ENCODE measurements around the gene FFAR3.

The FFAR3 gene

GRCh38 chr19:35352177-35352447 lies 6.1 kb upstream of the FFAR3 start:
- DNase-seq, result no peak
- H3K4me2 ChIP-seq (ENCODE audit: insufficient read depth, low read length), result no peak overlapping the region
- H3K4me3 ChIP-seq (ENCODE audit: low read depth in 1 of 2, low read length in 2 of 2), result no peak overlapping the region
- no peaks in the 10 kb centered on the region for H3K9me3 ChIP-seq (ENCODE audit: insufficient read depth, low read length, severe bottlenecking)
- H3K27ac ChIP-seq (ENCODE audit: low read length), result no peak overlapping the region
- no peak for ATAC-seq (ENCODE audit: insufficient read depth, low read depth)
- no peak overlapping the region for H3K9ac ChIP-seq (ENCODE audit: low read depth, low read length)
- H2AFZ ChIP-seq (ENCODE audit: low read depth, low read length), result no peak overlapping the region
- H3K27me3 ChIP-seq (ENCODE audit: insufficient read depth, low read length, poor library complexity), result peaks cover 5% of the 10 kb centered on the region
- no peaks in the 10 kb centered on the region for H3K79me2 ChIP-seq (ENCODE audit: insufficient read depth, low read length)
- H3K36me3 ChIP-seq (ENCODE audit: insufficient read depth, low read length), result no peaks in the 10 kb centered on the region
- no peak for TF ChIP-seq CTCF (IDR thresholded peaks at IDR 0.05; ENCODE audit: borderline replicate concordance, extremely low read depth, low read length, poor library complexity, severe bottlenecking)
- peaks cover 10% of the 10 kb centered on the region for H3K4me1 ChIP-seq (ENCODE audit: insufficient read depth, low read length)
- H4K20me1 ChIP-seq (ENCODE audit: insufficient read depth, low read length), result no peaks in the 10 kb centered on the region

GRCh38 chr19:35352448-35353304 lies 5.6 kb upstream of the FFAR3 start:
- TF ChIP-seq EZH2 (IDR thresholded peaks at IDR 0.05; ENCODE audit: borderline replicate concordance, low read depth, low read length, severe bottlenecking) (no peak), CTCF (IDR thresholded peaks at IDR 0.05; ENCODE audit: borderline replicate concordance, extremely low read depth, low read length, poor library complexity, severe bottlenecking) (peak; percentile 93)
- H4K20me1 ChIP-seq (ENCODE audit: insufficient read depth, low read length), result no peaks in the 10 kb centered on the region
- H2AFZ ChIP-seq (ENCODE audit: low read depth, low read length), result no peak overlapping the region; the same call in 1 of the 2 replicates
- no peaks in the 10 kb centered on the region for H3K36me3 ChIP-seq (ENCODE audit: insufficient read depth, low read length)
- no peak overlapping the region for H3K4me3 ChIP-seq (ENCODE audit: low read depth in 1 of 2, low read length in 2 of 2)
- peaks cover under 1% of the 10 kb centered on the region for H3K27me3 ChIP-seq (ENCODE audit: insufficient read depth, low read length, poor library complexity)
- no peaks in the 10 kb centered on the region for H3K79me2 ChIP-seq (ENCODE audit: insufficient read depth, low read length)
- no peak overlapping the region for H3K9ac ChIP-seq (ENCODE audit: low read depth, low read length)
- no peak overlapping the region for H3K4me2 ChIP-seq (ENCODE audit: insufficient read depth, low read length)
- H3K27ac ChIP-seq (ENCODE audit: low read length), result no peak overlapping the region
- peak; percentile 80 for ATAC-seq (ENCODE audit: insufficient read depth, low read depth)
- H3K4me1 ChIP-seq (ENCODE audit: insufficient read depth, low read length), result peaks cover 4% of the 10 kb centered on the region
- H3K9me3 ChIP-seq (ENCODE audit: insufficient read depth, low read length, severe bottlenecking), result no peaks in the 10 kb centered on the region
- DNase-seq, result peak; percentile 61

DNA sequence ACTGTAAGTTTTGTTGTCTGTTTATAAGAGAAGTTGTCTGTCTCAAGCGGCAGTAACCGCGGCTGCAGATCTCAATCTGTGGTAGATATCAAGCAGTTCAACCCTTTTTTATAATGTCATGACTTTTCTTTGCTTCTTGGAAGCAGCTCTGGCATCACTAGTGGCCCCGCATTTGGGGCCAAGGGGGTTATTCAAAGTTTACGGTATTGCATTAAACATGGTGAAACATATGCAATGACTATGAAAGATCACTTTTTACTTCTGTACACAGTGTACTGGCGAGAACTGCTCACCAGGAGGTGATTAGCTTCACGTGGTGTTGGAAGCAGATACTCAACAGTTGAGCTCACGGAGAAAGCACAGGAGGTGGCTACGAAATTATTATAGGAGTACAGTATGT lies 4.6 kb upstream of the FFAR3 start:
- H3K27ac ChIP-seq (ENCODE audit: low read length), result no peak overlapping the region
- H3K4me1 ChIP-seq (ENCODE audit: insufficient read depth, low read length), result no peaks in the 10 kb centered on the region
- H3K4me2 ChIP-seq (ENCODE audit: insufficient read depth, low read length), result no peak overlapping the region
- H3K36me3 ChIP-seq (ENCODE audit: insufficient read depth, low read length), result no peaks in the 10 kb centered on the region
- no peak for ATAC-seq (ENCODE audit: insufficient read depth, low read depth)
- no peak for DNase-seq
- no peaks in the 10 kb centered on the region for H4K20me1 ChIP-seq (ENCODE audit: insufficient read depth, low read length)
- no peaks in the 10 kb centered on the region for H3K79me2 ChIP-seq (ENCODE audit: insufficient read depth, low read length)
- no peak overlapping the region for H3K4me3 ChIP-seq (ENCODE audit: low read depth in 1 of 2, low read length in 2 of 2)
- no peaks in the 10 kb centered on the region for H3K9me3 ChIP-seq (ENCODE audit: insufficient read depth, low read length, severe bottlenecking)
- H3K9ac ChIP-seq (ENCODE audit: low read depth, low read length), result no peak overlapping the region
- H3K27me3 ChIP-seq (ENCODE audit: insufficient read depth, low read length, poor library complexity), result no peaks in the 10 kb centered on the region
- TF ChIP-seq CTCF (IDR thresholded peaks at IDR 0.05; ENCODE audit: borderline replicate concordance, extremely low read depth, low read length, poor library complexity, severe bottlenecking) (no peak), EZH2 (IDR thresholded peaks at IDR 0.05; ENCODE audit: borderline replicate concordance, low read depth, low read length, severe bottlenecking) (no peak)
- no peak overlapping the region for H2AFZ ChIP-seq (ENCODE audit: low read depth, low read length)

Measured in DND-41 (cell line).